ENCODE results near the gene SACM1L. TPM values are rescaled to one million over a fixed set of nuclear protein-coding genes. Genes with fewer than 3 reads are reported as not detected.

SACM1L gene
- total and polyA plus RNA-seq, 2 of the 4 experiments (the other 2 are of a cell fraction) = 19.0 to 40.9 TPM

DNA sequence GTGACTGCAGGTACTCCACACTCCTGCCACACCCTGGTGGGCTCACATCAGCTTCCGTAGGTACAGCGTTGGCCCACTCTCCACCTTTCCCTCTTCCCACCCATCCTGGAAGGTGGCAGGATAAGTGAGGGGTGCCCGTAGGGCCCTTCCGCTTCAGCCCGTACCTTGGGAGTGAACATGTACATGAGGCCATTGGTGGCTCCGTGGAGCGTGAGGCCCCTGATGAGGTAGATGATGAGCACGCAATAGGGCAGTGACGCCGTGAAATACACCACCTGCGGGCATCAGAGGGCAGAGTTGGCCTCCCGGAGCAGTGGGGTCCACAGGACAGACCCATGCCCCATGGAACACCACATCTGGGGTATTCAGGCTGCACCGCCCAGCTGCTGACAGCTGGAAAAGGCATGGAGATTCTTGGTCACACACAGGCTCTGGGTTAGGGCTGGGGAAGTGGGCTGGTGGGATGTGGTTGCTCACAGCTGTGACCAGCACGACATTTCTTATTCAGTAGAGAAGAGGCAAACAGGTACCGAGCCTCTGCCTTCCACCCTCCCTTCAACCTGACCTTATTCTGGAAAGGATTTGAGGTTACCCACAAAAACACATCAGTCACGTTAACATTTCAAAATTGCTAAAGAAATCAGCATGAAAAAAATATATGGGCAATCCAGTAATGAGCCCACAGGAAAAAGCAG lies 83.3 kb downstream of the SACM1L start:
- no peak overlapping the region for H4K5ac ChIP-seq (ENCODE audit: low read depth, low read length)
- no peak overlapping the region for H3K27ac ChIP-seq (ENCODE audit: insufficient read depth, low read length)
- intact Hi-C loops (cut with micrococcal nuclease) = no loop called here
- no peaks in the 10 kb centered on the region for H3K4me1 ChIP-seq (ENCODE audit: control insufficient read depth, insufficient read depth, low read length)
- no peak overlapping the region for H2BK120ac ChIP-seq (ENCODE audit: low read depth, low read length)
- POLR2A ChIA-PET (ENCODE audit: unreplicated experiment) = no interaction called here
- no peaks in the 10 kb centered on the region for H3K36me3 ChIP-seq (ENCODE audit: control insufficient read depth, insufficient read depth, low read length)
- CTCF ChIA-PET = no interaction called here
- H2BK20ac ChIP-seq (ENCODE audit: low read depth, low read length) = no peak overlapping the region
- no peaks in the 10 kb centered on the region for H3K79me1 ChIP-seq (ENCODE audit: low read depth in 1 of 2, low read length in 2 of 2)
- no TSS peak for BruUV-seq (replicated peaks)
- no peak overlapping the region for H2BK5ac ChIP-seq (ENCODE audit: low read depth, low read length, poor library complexity, severe bottlenecking)
- H3K4ac ChIP-seq (ENCODE audit: low read depth, low read length) = no peak overlapping the region
- no peaks in the 10 kb centered on the region for H3K9me1 ChIP-seq (ENCODE audit: insufficient read depth, low read length)
- H3K4me3 ChIP-seq (ENCODE audit: insufficient read depth, low read depth, low read length) = no peak overlapping the region
- in situ Hi-C loops (cut with MboI; ENCODE audit: low sequenced_read_pairs) = no loop called here
- WGBS, 2 experiments (ENCODE audit: extremely low coverage in 2 of 2, insufficient read length in 1 of 2) = 75% methylated on average over 9 of the region's 16 CpGs; no CpG with 5 or more reads in 1 of the 2 experiments
- TF ChIP-seq, protein P1, sequence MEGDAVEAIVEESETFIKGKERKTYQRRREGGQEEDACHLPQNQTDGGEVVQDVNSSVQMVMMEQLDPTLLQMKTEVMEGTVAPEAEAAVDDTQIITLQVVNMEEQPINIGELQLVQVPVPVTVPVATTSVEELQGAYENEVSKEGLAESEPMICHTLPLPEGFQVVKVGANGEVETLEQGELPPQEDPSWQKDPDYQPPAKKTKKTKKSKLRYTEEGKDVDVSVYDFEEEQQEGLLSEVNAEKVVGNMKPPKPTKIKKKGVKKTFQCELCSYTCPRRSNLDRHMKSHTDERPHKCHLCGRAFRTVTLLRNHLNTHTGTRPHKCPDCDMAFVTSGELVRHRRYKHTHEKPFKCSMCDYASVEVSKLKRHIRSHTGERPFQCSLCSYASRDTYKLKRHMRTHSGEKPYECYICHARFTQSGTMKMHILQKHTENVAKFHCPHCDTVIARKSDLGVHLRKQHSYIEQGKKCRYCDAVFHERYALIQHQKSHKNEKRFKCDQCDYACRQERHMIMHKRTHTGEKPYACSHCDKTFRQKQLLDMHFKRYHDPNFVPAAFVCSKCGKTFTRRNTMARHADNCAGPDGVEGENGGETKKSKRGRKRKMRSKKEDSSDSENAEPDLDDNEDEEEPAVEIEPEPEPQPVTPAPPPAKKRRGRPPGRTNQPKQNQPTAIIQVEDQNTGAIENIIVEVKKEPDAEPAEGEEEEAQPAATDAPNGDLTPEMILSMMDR (conservative IDR thresholded peaks at IDR 0.05; ENCODE audit: low read depth, low read length) = no peak
- TF ChIP-seq MXI1 (IDR thresholded peaks at IDR 0.05; ENCODE audit: borderline replicate concordance, low read depth, low read length) = no peak
- no peak for TF ChIP-seq BHLHE40 (IDR thresholded peaks at IDR 0.05; ENCODE audit: low read depth, low read length)
- no peak for TF ChIP-seq MAZ (IDR thresholded peaks at IDR 0.05; ENCODE audit: borderline replicate concordance, low read depth, low read length)
- TF ChIP-seq CEBPB (IDR thresholded peaks at IDR 0.05; ENCODE audit: low read depth, low read length) = no peak
- no peak for TF ChIP-seq POLR2A (IDR thresholded peaks at IDR 0.05; ENCODE audit: low read depth, low read length)
- no peak for TF ChIP-seq RCOR1 (IDR thresholded peaks at IDR 0.05; ENCODE audit: insufficient replicate concordance, low read length)
- no peak for TF ChIP-seq MAFK (IDR thresholded peaks at IDR 0.05; ENCODE audit: low read depth, low read length)
- TF ChIP-seq, protein P2, sequence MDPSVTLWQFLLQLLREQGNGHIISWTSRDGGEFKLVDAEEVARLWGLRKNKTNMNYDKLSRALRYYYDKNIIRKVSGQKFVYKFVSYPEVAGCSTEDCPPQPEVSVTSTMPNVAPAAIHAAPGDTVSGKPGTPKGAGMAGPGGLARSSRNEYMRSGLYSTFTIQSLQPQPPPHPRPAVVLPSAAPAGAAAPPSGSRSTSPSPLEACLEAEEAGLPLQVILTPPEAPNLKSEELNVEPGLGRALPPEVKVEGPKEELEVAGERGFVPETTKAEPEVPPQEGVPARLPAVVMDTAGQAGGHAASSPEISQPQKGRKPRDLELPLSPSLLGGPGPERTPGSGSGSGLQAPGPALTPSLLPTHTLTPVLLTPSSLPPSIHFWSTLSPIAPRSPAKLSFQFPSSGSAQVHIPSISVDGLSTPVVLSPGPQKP (IDR thresholded peaks at IDR 0.05; ENCODE audit: borderline replicate concordance, low read depth, low read length) = no peak
- no peak for TF ChIP-seq RAD21 (IDR thresholded peaks at IDR 0.05; ENCODE audit: low read length)
- TF ChIP-seq, protein P3, sequence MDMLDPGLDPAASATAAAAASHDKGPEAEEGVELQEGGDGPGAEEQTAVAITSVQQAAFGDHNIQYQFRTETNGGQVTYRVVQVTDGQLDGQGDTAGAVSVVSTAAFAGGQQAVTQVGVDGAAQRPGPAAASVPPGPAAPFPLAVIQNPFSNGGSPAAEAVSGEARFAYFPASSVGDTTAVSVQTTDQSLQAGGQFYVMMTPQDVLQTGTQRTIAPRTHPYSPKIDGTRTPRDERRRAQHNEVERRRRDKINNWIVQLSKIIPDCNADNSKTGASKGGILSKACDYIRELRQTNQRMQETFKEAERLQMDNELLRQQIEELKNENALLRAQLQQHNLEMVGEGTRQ (IDR thresholded peaks at IDR 0.05; ENCODE audit: low read depth, low read length) = no peak
- H3K4me2 ChIP-seq (ENCODE audit: low read depth, low read length) = no peak overlapping the region
- H3K56ac ChIP-seq (ENCODE audit: extremely low read depth, insufficient read depth, low read length) = no peak overlapping the region
- H3K14ac ChIP-seq (replicated peaks; ENCODE audit: low read depth, low read length) = no peak overlapping the region
- no peak overlapping the region for H2BK15ac ChIP-seq (ENCODE audit: low read depth, low read length)
- no peak overlapping the region for H3K9ac ChIP-seq (ENCODE audit: low read depth, low read length)
- H2AFZ ChIP-seq (replicated peaks; ENCODE audit: low read length, poor library complexity) = no peak overlapping the region
- H4K8ac ChIP-seq (ENCODE audit: low read depth in 2 of 2, low read length in 2 of 2) = no peak overlapping the region
- no peak overlapping the region for H2AK5ac ChIP-seq (ENCODE audit: low read depth, low read length)
- DNase-seq (no peak), ATAC-seq (ENCODE audit: low read depth) (no peak)
- no peak overlapping the region for H3K18ac ChIP-seq (ENCODE audit: low read depth, low read length)
- no peaks in the 10 kb centered on the region for H4K20me1 ChIP-seq (ENCODE audit: insufficient read depth, low read length)
- peaks cover 72% of the 10 kb centered on the region for H3K27me3 ChIP-seq (ENCODE audit: control insufficient read depth, insufficient read depth, low read length)
- dilution Hi-C loops (cut with HindIII; ENCODE audit: low sequenced_read_pairs, unreplicated experiment) = no loop called here
- H3K9me3 ChIP-seq (ENCODE audit: control insufficient read depth, insufficient read depth, low read length) = peaks cover 5% of the 10 kb centered on the region; the same call in 1 of the 2 replicates
- no peak overlapping the region for H3K23ac ChIP-seq (ENCODE audit: low read depth, low read length)
- H2AK9ac ChIP-seq (replicated peaks; ENCODE audit: low read depth, low read length, poor library complexity) = no peak overlapping the region
- no peak overlapping the region for H4K91ac ChIP-seq (ENCODE audit: insufficient read depth, low read depth, low read length)

Data from IMR-90 (cell line).